ENCODE measurements around the gene HDAC3. TPM values are rescaled to one million over a fixed set of nuclear protein-coding genes. Genes with fewer than 3 reads are reported as not detected.

Gene HDAC3
- total RNA-seq, 5 donors from 2014 or later (not counting 1 experiment from before 2014, with no cell fraction given) = 68.5 to 78.5 (median 73.8) TPM

GRCh38 chr5:141663506-141663905 is 26.9 kb upstream of the HDAC3 start:
- Histone ChIP-seq H3K4me1 (ENCODE audit: control insufficient read depth in 1 of 2, extremely low read depth in 1 of 2, insufficient read depth in 2 of 2, low read length in 2 of 2) (peaks cover 0 to 5% of the 10 kb centered on the region in 2 experiments), H3K4me3 (ENCODE audit: control insufficient read depth in 1 of 2, extremely low read depth in 1 of 2, low read length in 1 of 2) (no peak overlapping the region), H3K36me3 (ENCODE audit: control insufficient read depth in 2 of 2, extremely low read depth in 1 of 2, insufficient read depth in 1 of 2, low read length in 1 of 2) (no peaks in the 10 kb centered on the region), H3K9me3 (no peaks in the 10 kb centered on the region), H3K27me3 (replicated peaks in 1 of 2; ENCODE audit: control insufficient read depth in 2 of 2, extremely low read depth in 1 of 2, insufficient read depth in 2 of 2, low read length in 1 of 2) (no peaks in the 10 kb centered on the region), H3K27ac (ENCODE audit: low read length) (no peak overlapping the region)
- ATAC-seq (replicated peaks in 1 of 4) (no peak), DNase-seq (no peak)
- 90% methylated on average over 3 of the region's 8 CpGs for WGBS (ENCODE audit: insufficient coverage)
- Mint-ChIP-seq H3K9me3 (no peaks in the 10 kb centered on the region), H3K27ac (no peak overlapping the region), H3K36me3 (no peaks in the 10 kb centered on the region), H3K4me3 (no peak overlapping the region), H3K4me1 (peaks cover 5% of the 10 kb centered on the region in 3 donors), H3K27me3 (no peaks in the 10 kb centered on the region)
- CTCF ChIA-PET = interaction anchor here (0.6 to 1.6 kb wide), 5 partner anchors 29 to 642 kb away, joined by 3 to 5 read pairs (median 4); partner anchors contain the start of gene PCDH1 (in 1 of the 2)
- POLR2A ChIA-PET = no interaction called here

- 92% methylated on average over 13 of the region's 17 CpGs for whole genome bisulfite sequencing (ENCODE audit: insufficient coverage)
- H3K27ac Mint-ChIP-seq = no peak overlapping the region
- no peaks in the 10 kb centered on the region for H3K27me3 ChIP-seq (replicated peaks in 1 of 2; ENCODE audit: control insufficient read depth in 2 of 2, extremely low read depth in 1 of 2, insufficient read depth in 2 of 2, low read length in 1 of 2)
Observed at GRCh38 chr5:141662028-141662427, 25.4 kb upstream of the HDAC3 start.

GRCh38 chr5:141657937-141658545 is 21.4 kb upstream of the HDAC3 start:
- H3K9me3 ChIP-seq = no peaks in the 10 kb centered on the region
- no peak overlapping the region for H3K27ac Mint-ChIP-seq
- H3K4me3 Mint-ChIP-seq = no peak overlapping the region
- no peak overlapping the region for H3K27ac ChIP-seq (ENCODE audit: low read length)
- H3K27me3 ChIP-seq (replicated peaks in 1 of 2; ENCODE audit: control insufficient read depth in 2 of 2, extremely low read depth in 1 of 2, insufficient read depth in 2 of 2, low read length in 1 of 2) = peaks cover 0 to 9% of the 10 kb centered on the region in 2 experiments
- ATAC-seq (replicated peaks in 1 of 4) (no peak), DNase-seq (no peak)
- no peak overlapping the region for H3K4me3 ChIP-seq (ENCODE audit: control insufficient read depth in 1 of 2, extremely low read depth in 1 of 2, low read length in 1 of 2)
- peaks cover 0 to 1% (median under 1%) of the 10 kb centered on the region in 3 donors for H3K4me1 Mint-ChIP-seq
- 84% methylated on average over 7 of the region's 8 CpGs for WGBS (ENCODE audit: insufficient coverage)
- peaks cover 0 to 3% of the 10 kb centered on the region in 2 donors for H3K27me3 Mint-ChIP-seq
- ChIA-PET POLR2A (interaction anchor here in 1 of 2 donors (0.6 kb wide), 1 partner anchor 52 kb away, joined by 3 read pairs; no protein-coding TSS in a partner anchor), CTCF (no interaction called here)
- peaks cover 14% of the 10 kb centered on the region for H3K36me3 Mint-ChIP-seq
- H3K4me1 ChIP-seq (ENCODE audit: control insufficient read depth in 1 of 2, extremely low read depth in 1 of 2, insufficient read depth in 2 of 2, low read length in 2 of 2) = no peaks in the 10 kb centered on the region
- no peaks in the 10 kb centered on the region for H3K36me3 ChIP-seq (ENCODE audit: control insufficient read depth in 2 of 2, extremely low read depth in 1 of 2, insufficient read depth in 1 of 2, low read length in 1 of 2)
- H3K9me3 Mint-ChIP-seq = no peaks in the 10 kb centered on the region

More at GRCh38 chr5:141662028-141662427, 25.4 kb upstream of the HDAC3 start:
- Histone ChIP-seq H3K27ac (ENCODE audit: low read length) (no peak overlapping the region), H3K36me3 (ENCODE audit: control insufficient read depth in 2 of 2, extremely low read depth in 1 of 2, insufficient read depth in 1 of 2, low read length in 1 of 2) (no peaks in the 10 kb centered on the region), H3K4me3 (ENCODE audit: control insufficient read depth in 1 of 2, extremely low read depth in 1 of 2, low read length in 1 of 2) (no peak overlapping the region), H3K4me1 (ENCODE audit: control insufficient read depth in 1 of 2, extremely low read depth in 1 of 2, insufficient read depth in 2 of 2, low read length in 2 of 2) (peaks cover 0 to 5% of the 10 kb centered on the region in 2 experiments), H3K9me3 (no peaks in the 10 kb centered on the region)
- Mint-ChIP-seq H3K9me3 (no peaks in the 10 kb centered on the region), H3K4me1 (peaks cover 5% of the 10 kb centered on the region in 3 donors), H3K27me3 (peaks cover 0 to 3% of the 10 kb centered on the region in 2 donors), H3K4me3 (no peak overlapping the region), H3K36me3 (peaks cover 6% of the 10 kb centered on the region)
- POLR2A ChIA-PET = no interaction called here
- CTCF ChIA-PET = no interaction called here
- DNase-seq (no peak), ATAC-seq (replicated peaks in 1 of 4) (no peak)

GRCh38 chr5:141657404-141657803 is 20.8 kb upstream of the HDAC3 start:
- 100% methylated on average over 1 of the region's 1 CpG for WGBS (ENCODE audit: insufficient coverage)
- Mint-ChIP-seq H3K4me3 (no peak overlapping the region), H3K27me3 (peaks cover 0 to 3% of the 10 kb centered on the region in 2 donors), H3K27ac (no peak overlapping the region), H3K36me3 (peaks cover 14% of the 10 kb centered on the region), H3K4me1 (peaks cover 2 to 7% (median 6%) of the 10 kb centered on the region in 3 donors), H3K9me3 (no peaks in the 10 kb centered on the region)
- H3K4me3 ChIP-seq (ENCODE audit: control insufficient read depth in 1 of 2, extremely low read depth in 1 of 2, low read length in 1 of 2) = no peak overlapping the region
- H3K36me3 ChIP-seq (ENCODE audit: control insufficient read depth in 2 of 2, extremely low read depth in 1 of 2, insufficient read depth in 1 of 2, low read length in 1 of 2) = no peaks in the 10 kb centered on the region
- no peak overlapping the region for H3K27ac ChIP-seq (ENCODE audit: low read length)
- ChIA-PET CTCF (no interaction called here), POLR2A (no interaction called here)
- H3K27me3 ChIP-seq (replicated peaks in 1 of 2; ENCODE audit: control insufficient read depth in 2 of 2, extremely low read depth in 1 of 2, insufficient read depth in 2 of 2, low read length in 1 of 2) = peaks cover 0 to 9% of the 10 kb centered on the region in 2 experiments
- no peak for ATAC-seq (replicated peaks in 1 of 4)
- no peak for DNase-seq
- peaks cover 0 to under 1% of the 10 kb centered on the region in 2 experiments for H3K4me1 ChIP-seq (ENCODE audit: control insufficient read depth in 1 of 2, extremely low read depth in 1 of 2, insufficient read depth in 2 of 2, low read length in 2 of 2)
- no peaks in the 10 kb centered on the region for H3K9me3 ChIP-seq

GRCh38 chr5:141656396-141656795 is 19.7 kb upstream of the HDAC3 start:
- Mint-ChIP-seq H3K4me3 (no peak overlapping the region), H3K36me3 (peaks cover 14% of the 10 kb centered on the region), H3K9me3 (no peaks in the 10 kb centered on the region), H3K27me3 (peaks cover 0 to 3% of the 10 kb centered on the region in 2 donors), H3K4me1 (peaks cover 11 to 16% (median 16%) of the 10 kb centered on the region in 3 donors), H3K27ac (no peak overlapping the region)
- ChIA-PET POLR2A (no interaction called here), CTCF (interaction anchor here in 1 of 2 donors (1.6 kb wide), 1 partner anchor 13 kb away, joined by 6 read pairs; no protein-coding TSS in a partner anchor)
- DNase-seq = no peak
- no peak for ATAC-seq (replicated peaks in 1 of 4)
- H3K36me3 ChIP-seq (ENCODE audit: control insufficient read depth in 2 of 2, extremely low read depth in 1 of 2, insufficient read depth in 1 of 2, low read length in 1 of 2) = no peaks in the 10 kb centered on the region
- H3K9me3 ChIP-seq = no peaks in the 10 kb centered on the region
- H3K4me3 ChIP-seq (ENCODE audit: control insufficient read depth in 1 of 2, extremely low read depth in 1 of 2, low read length in 1 of 2) = no peak overlapping the region
- H3K27me3 ChIP-seq (replicated peaks in 1 of 2; ENCODE audit: control insufficient read depth in 2 of 2, extremely low read depth in 1 of 2, insufficient read depth in 2 of 2, low read length in 1 of 2) = peaks cover 0 to 9% of the 10 kb centered on the region in 2 experiments
- H3K27ac ChIP-seq (ENCODE audit: low read length) = no peak overlapping the region
- WGBS (ENCODE audit: insufficient coverage) = 92% methylated on average over 7 of the region's 9 CpGs
- peaks cover 0 to 10% of the 10 kb centered on the region in 2 experiments for H3K4me1 ChIP-seq (ENCODE audit: control insufficient read depth in 1 of 2, extremely low read depth in 1 of 2, insufficient read depth in 2 of 2, low read length in 2 of 2)

GRCh38 chr5:141655020-141655419 is 18.4 kb upstream of the HDAC3 start:
- CTCF ChIA-PET = interaction anchor here in 1 of 2 donors (1.6 kb wide), 1 partner anchor 14 kb away, joined by 6 read pairs; no protein-coding TSS in a partner anchor
- WGBS (ENCODE audit: insufficient coverage) = 90% methylated on average over 3 of the region's 7 CpGs

More at GRCh38 chr5:141655020-141655419, 18.4 kb upstream of the HDAC3 start:
- no peak for DNase-seq
- Histone ChIP-seq H3K9me3 (no peaks in the 10 kb centered on the region), H3K27ac (ENCODE audit: low read length) (no peak overlapping the region), H3K27me3 (replicated peaks in 1 of 2; ENCODE audit: control insufficient read depth in 2 of 2, extremely low read depth in 1 of 2, insufficient read depth in 2 of 2, low read length in 1 of 2) (peaks cover 0 to 9% of the 10 kb centered on the region in 2 experiments), H3K36me3 (ENCODE audit: control insufficient read depth in 2 of 2, extremely low read depth in 1 of 2, insufficient read depth in 1 of 2, low read length in 1 of 2) (no peaks in the 10 kb centered on the region), H3K4me1 (ENCODE audit: control insufficient read depth in 1 of 2, extremely low read depth in 1 of 2, insufficient read depth in 2 of 2, low read length in 2 of 2) (peaks cover 3 to 22% of the 10 kb centered on the region in 2 experiments), H3K4me3 (ENCODE audit: control insufficient read depth in 1 of 2, extremely low read depth in 1 of 2, low read length in 1 of 2) (no peak overlapping the region)
- peaks cover 19 to 30% (median 27%) of the 10 kb centered on the region in 3 donors for H3K4me1 Mint-ChIP-seq
- H3K36me3 Mint-ChIP-seq = peaks cover 14% of the 10 kb centered on the region
- ATAC-seq (replicated peaks in 1 of 4) = no peak
- no peaks in the 10 kb centered on the region for H3K9me3 Mint-ChIP-seq
- peaks cover 0 to 3% of the 10 kb centered on the region in 2 donors for H3K27me3 Mint-ChIP-seq
- POLR2A ChIA-PET = interaction anchor here in 1 of 2 donors (0.7 kb wide), 1 partner anchor 159 kb away, joined by 8 read pairs; no protein-coding TSS in a partner anchor
- H3K27ac Mint-ChIP-seq = no peak overlapping the region
- no peak overlapping the region for H3K4me3 Mint-ChIP-seq
